Panc1 (cell line): ENCODE data around the gene COMMD7. TPM values are rescaled to one million over a fixed set of nuclear protein-coding genes. Genes with fewer than 3 reads are reported as not detected.
A peak's percentile ranks its signal among the peaks of the same experiment; 100 is the strongest.

Experiments used
- ATAC-seq: fragments of 200-7000 bp; cut with Tn5 transposase; 2 replicates; pipeline ENCODE4 v1.9.1; 2020; ENCODE audit warnings: mild to moderate bottlenecking, moderate library complexity
- BruUV-seq: library from RNA; stranded (reverse); fragments of 400-500 nt; replicated peaks from 2 replicates; lab custom pipeline; 2021; lab: Mats Ljungman, UMichigan
- CTCF ChIA-PET: fragments of 300-600 bp; sonication (Branson Sonifier 250); formaldehyde crosslinking; loops from one replicate; lab custom pipeline; 2022; ENCODE audit warnings: antibody characterized with exemption; lab: Charles Lee
- POLR2A ChIA-PET: fragments of 300-600 bp; sonication (Branson Sonifier 250); formaldehyde crosslinking; loops from one replicate; lab custom pipeline; 2022; ENCODE audit warnings: antibody characterized with exemption; lab: Charles Lee
- DNase-seq: peaks from one replicate; pipeline ENCODE4 v3.0.0-alpha.2; 2010; ENCODE audit warnings: low read depth, low spot score
- H3K27ac ChIP-seq: 2 replicates; pipeline ENCODE4 v1.5.1; 2011; ENCODE audit warnings: mild to moderate bottlenecking, low read length, inconsistent platforms
- H3K27me3 ChIP-seq: fragments of 200-500 bp; sonication (Bioruptor generic); 2 replicates; pipeline ENCODE4 v1.6.0; 2014; ENCODE audit warnings: low read length, inconsistent platforms; ENCODE audit not compliant: control insufficient read depth, insufficient read depth
- H3K36me3 ChIP-seq: fragments of 200-500 bp; sonication (Bioruptor generic); 2 replicates; pipeline ENCODE4 v1.5.1; 2014; ENCODE audit warnings: inconsistent platforms, mild to moderate bottlenecking, low read length, moderate library complexity; ENCODE audit not compliant: control insufficient read depth, insufficient read depth
- H3K4me1 ChIP-seq: 2 replicates; pipeline ENCODE4 v1.5.1; 2011; ENCODE audit warnings: inconsistent platforms, mild to moderate bottlenecking, low read length, moderate library complexity; ENCODE audit not compliant: control insufficient read depth, insufficient read depth
- H3K4me3 ChIP-seq, 2 experiments: 2 replicates each; pipeline ENCODE4 v1.5.1; 2011 to 2012; ENCODE audit warnings: low read depth in 2 of 2, low read length in 2 of 2, mild to moderate bottlenecking in 2 of 2, inconsistent platforms in 1 of 2, moderate library complexity in 1 of 2
- H3K9me3 ChIP-seq: fragments of 200-500 bp; sonication (Bioruptor generic); 2 replicates; pipeline ENCODE4 v1.5.1; 2014; ENCODE audit warnings: low read depth, mild to moderate bottlenecking, inconsistent platforms, low read length, moderate library complexity; ENCODE audit not compliant: control insufficient read depth, insufficient read depth
- POLR2AphosphoS5 ChIP-seq: IDR thresholded peaks from 2 replicates; pipeline ENCODE4 v1.6.1; 2012; ENCODE audit warnings: mild to moderate bottlenecking, low read depth, low read length, moderate library complexity
- SIN3A ChIP-seq: IDR thresholded peaks from 2 replicates; pipeline ENCODE4 v1.6.1; 2012; ENCODE audit warnings: low read depth, mild to moderate bottlenecking, low read length, moderate library complexity, borderline replicate concordance; ENCODE audit not compliant: insufficient read depth
- in situ Hi-C: cut with HindIII; loops from 2 replicates; pipeline ENCODE4 v1.10.0; 2016; ENCODE audit warnings: low sequenced_read_pairs, low pct_unique_long_range_greater_than_20kb
- intact Hi-C: fragments of 100-400 bp; cut with micrococcal nuclease; formaldehyde crosslinking; loops from one replicate; pipeline ENCODE4 v1.10.0; 2022; ENCODE audit not compliant: unreplicated experiment
- total RNA-seq: library from RNA; stranded (reverse); gene quantifications from one replicate; pipeline ENCODE4 v1.2.1, GENCODE V29; 2021; ENCODE audit not compliant: unreplicated experiment
- TF ChIP-seq, protein P1 (sequence below), 2 experiments: IDR thresholded peaks; 2 replicates each; pipeline ENCODE4 v1.6.1; 2011 to 2012; ENCODE audit warnings: low read depth in 2 of 2, control low read depth in 1 of 2, low read length in 1 of 2, mild to moderate bottlenecking in 1 of 2, moderate library complexity in 1 of 2; ENCODE audit not compliant: insufficient read depth in 1 of 2
- TF ChIP-seq, protein P2 (sequence below): fragments of 450-650 bp; IDR thresholded peaks from 2 replicates; pipeline ENCODE4 v1.5.1; 2017; ENCODE audit warnings: mild to moderate bottlenecking

COMMD7 gene
- total RNA-seq, 1 experiment from 2014 or later, result 24.8 TPM

DNA sequence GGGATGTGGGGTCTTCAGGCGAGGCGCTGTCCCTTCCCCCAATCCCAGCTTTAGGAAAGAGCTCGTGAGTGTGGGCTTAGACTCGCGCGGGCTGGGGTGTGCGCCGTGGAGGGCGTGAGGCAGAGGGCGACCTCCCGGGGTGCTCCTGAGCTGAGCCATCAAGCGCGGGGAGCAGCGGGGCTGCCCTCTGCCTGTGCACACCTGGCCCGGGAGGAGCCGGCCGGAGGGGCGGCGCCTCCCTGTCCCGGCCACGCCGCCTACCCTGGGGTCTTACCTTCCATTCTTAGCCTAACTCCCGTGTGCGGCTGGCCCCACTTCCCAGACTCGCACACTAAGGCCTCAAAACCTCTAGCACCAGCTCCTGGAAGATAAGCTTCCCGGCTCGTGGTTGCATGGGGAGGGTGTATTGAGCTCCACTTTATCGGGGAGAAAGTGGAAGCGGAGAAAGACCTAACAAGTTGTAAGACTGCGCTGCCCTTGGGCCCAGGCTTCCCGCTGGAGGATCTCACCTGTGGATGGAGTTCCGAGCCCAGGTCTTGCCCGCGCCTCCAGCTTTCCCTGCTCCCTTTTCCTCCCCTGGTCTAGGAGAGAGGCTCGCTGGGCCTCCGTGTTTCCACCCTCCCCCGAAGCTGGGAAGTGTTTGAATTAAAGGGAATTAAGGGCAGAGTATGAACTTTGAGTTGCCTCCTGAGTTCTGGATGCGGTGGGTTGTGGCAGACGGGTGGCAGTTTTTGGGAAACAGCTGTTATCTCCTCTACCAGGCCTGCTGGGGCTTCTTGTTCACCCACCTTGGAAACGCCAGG lies 20.1 kb upstream of the COMMD7 start:
- H3K4me3 ChIP-seq, result peak overlapping the region; percentile 71 to 83
- no peaks in the 10 kb centered on the region for H3K27me3 ChIP-seq
- CTCF ChIA-PET, result interaction anchor here (1.0 to 2.3 kb wide), 2 partner anchors 15 to 20 kb away, joined by 7 to 12 read pairs; no protein-coding TSS in a partner anchor
- TF ChIP-seq SIN3A, result no peak
- TF ChIP-seq, protein P1, sequence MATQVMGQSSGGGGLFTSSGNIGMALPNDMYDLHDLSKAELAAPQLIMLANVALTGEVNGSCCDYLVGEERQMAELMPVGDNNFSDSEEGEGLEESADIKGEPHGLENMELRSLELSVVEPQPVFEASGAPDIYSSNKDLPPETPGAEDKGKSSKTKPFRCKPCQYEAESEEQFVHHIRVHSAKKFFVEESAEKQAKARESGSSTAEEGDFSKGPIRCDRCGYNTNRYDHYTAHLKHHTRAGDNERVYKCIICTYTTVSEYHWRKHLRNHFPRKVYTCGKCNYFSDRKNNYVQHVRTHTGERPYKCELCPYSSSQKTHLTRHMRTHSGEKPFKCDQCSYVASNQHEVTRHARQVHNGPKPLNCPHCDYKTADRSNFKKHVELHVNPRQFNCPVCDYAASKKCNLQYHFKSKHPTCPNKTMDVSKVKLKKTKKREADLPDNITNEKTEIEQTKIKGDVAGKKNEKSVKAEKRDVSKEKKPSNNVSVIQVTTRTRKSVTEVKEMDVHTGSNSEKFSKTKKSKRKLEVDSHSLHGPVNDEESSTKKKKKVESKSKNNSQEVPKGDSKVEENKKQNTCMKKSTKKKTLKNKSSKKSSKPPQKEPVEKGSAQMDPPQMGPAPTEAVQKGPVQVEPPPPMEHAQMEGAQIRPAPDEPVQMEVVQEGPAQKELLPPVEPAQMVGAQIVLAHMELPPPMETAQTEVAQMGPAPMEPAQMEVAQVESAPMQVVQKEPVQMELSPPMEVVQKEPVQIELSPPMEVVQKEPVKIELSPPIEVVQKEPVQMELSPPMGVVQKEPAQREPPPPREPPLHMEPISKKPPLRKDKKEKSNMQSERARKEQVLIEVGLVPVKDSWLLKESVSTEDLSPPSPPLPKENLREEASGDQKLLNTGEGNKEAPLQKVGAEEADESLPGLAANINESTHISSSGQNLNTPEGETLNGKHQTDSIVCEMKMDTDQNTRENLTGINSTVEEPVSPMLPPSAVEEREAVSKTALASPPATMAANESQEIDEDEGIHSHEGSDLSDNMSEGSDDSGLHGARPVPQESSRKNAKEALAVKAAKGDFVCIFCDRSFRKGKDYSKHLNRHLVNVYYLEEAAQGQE (IDR thresholded peaks at IDR 0.05; ENCODE audit: insufficient read depth in 1 of 2, low read depth in 2 of 2, low read length in 1 of 2), result no peak
- TF ChIP-seq, protein P2, sequence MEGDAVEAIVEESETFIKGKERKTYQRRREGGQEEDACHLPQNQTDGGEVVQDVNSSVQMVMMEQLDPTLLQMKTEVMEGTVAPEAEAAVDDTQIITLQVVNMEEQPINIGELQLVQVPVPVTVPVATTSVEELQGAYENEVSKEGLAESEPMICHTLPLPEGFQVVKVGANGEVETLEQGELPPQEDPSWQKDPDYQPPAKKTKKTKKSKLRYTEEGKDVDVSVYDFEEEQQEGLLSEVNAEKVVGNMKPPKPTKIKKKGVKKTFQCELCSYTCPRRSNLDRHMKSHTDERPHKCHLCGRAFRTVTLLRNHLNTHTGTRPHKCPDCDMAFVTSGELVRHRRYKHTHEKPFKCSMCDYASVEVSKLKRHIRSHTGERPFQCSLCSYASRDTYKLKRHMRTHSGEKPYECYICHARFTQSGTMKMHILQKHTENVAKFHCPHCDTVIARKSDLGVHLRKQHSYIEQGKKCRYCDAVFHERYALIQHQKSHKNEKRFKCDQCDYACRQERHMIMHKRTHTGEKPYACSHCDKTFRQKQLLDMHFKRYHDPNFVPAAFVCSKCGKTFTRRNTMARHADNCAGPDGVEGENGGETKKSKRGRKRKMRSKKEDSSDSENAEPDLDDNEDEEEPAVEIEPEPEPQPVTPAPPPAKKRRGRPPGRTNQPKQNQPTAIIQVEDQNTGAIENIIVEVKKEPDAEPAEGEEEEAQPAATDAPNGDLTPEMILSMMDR, result no peak
- H3K4me1 ChIP-seq, result peaks cover 6% of the 10 kb centered on the region; the same call in 1 of the 2 replicates
- peaks cover 2% of the 10 kb centered on the region; the same call in 1 of the 2 replicates for H3K36me3 ChIP-seq
- intact Hi-C loops (no loop called here), in situ Hi-C loops (no loop called here)
- ATAC-seq (no peak), DNase-seq (no peak)
- POLR2A ChIA-PET, result interaction anchor here (0.5 to 0.6 kb wide), 2 partner anchors 10 to 265 kb away, joined by 5 to 6 read pairs; no protein-coding TSS in a partner anchor
- peak overlapping the region; percentile 53 for H3K27ac ChIP-seq
- BruUV-seq, result no TSS peak
- no peaks in the 10 kb centered on the region for H3K9me3 ChIP-seq

DNA sequence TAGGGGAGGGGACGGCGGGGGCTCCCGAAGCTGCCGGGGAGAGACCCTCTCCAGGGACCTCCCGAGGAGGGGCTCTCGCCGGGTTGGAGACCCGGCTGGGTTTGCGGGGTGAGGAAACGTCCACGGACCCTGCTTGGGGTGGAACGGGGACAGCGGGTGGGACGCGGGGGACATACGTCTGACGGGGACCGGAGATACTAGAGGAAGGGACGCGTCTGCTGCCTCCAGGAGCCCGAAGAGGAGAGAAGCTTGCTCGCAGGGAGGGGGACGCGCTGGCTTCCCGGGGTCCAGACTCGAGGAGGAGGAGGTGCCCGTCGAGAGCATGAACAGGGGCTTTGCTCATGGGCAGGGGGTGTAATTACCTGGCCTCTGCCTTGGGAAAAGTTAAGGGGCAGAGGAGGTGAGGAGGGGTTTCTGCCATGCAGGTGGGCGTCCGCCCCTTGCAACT lies 19.5 kb upstream of the COMMD7 start:
- BruUV-seq, result no TSS peak

More for the DNA sequence above, 19.5 kb upstream of the COMMD7 start:
- Histone ChIP-seq H3K27me3 (no peaks in the 10 kb centered on the region), H3K4me1 (peaks cover 6% of the 10 kb centered on the region; the same call in 1 of the 2 replicates), H3K9me3 (no peaks in the 10 kb centered on the region), H3K4me3 (peak overlapping the region; percentile 71 to 83), H3K36me3 (peaks cover 2% of the 10 kb centered on the region; the same call in 1 of the 2 replicates), H3K27ac (peak overlapping the region; percentile 53)
- DNase-seq (no peak), ATAC-seq (peak; percentile 21; the same call in 1 of the 2 replicates)
- ChIA-PET CTCF (interaction anchor here (0.6 to 2.3 kb wide), 4 partner anchors 16 to 1203 kb away, joined by 3 to 12 read pairs (median 5); no protein-coding TSS in a partner anchor), POLR2A (no interaction called here)
- TF ChIP-seq, protein P1 (IDR thresholded peaks at IDR 0.05; ENCODE audit: insufficient read depth in 1 of 2, low read depth in 2 of 2, low read length in 1 of 2), result no peak
- TF ChIP-seq, protein P2, result no peak
- TF ChIP-seq SIN3A (no peak), POLR2AphosphoS5 (no peak)
- in situ Hi-C loops, result no loop called here
- intact Hi-C loops, result no loop called here
